Measurements from ENCODE around the gene PLA2G2D.

The PLA2G2D gene

GRCh38 chr1:20100632-20101355 lies 18.5 kb downstream of the PLA2G2D start:
- Histone ChIP-seq H3K9me3 (ENCODE audit: control insufficient read depth, insufficient read depth, low read length) (peaks cover 6% of the 10 kb centered on the region), H3K27ac (ENCODE audit: low read length) (no peak overlapping the region), H3K36me3 (ENCODE audit: control insufficient read depth, insufficient read depth, low read length) (no peaks in the 10 kb centered on the region), H3K4me1 (ENCODE audit: control insufficient read depth, insufficient read depth, low read length) (peaks cover 2% of the 10 kb centered on the region; the same call in 1 of the 2 replicates), H3K27me3 (ENCODE audit: control insufficient read depth, insufficient read depth, low read length) (no peaks in the 10 kb centered on the region), H3K4me3 (ENCODE audit: low read length) (no peak overlapping the region)
- DNase-seq (ENCODE audit: low read depth, low spot score), result no peak
- no CpG with 5 or more reads among the region's 14 CpGs for WGBS (ENCODE audit: insufficient coverage, insufficient read length)

- Histone ChIP-seq H3K9me3 (ENCODE audit: control insufficient read depth, insufficient read depth, low read length) (peaks cover 6% of the 10 kb centered on the region), H3K4me1 (ENCODE audit: control insufficient read depth, insufficient read depth, low read length) (peaks cover 2% of the 10 kb centered on the region; the same call in 1 of the 2 replicates), H3K36me3 (ENCODE audit: control insufficient read depth, insufficient read depth, low read length) (no peaks in the 10 kb centered on the region), H3K4me3 (ENCODE audit: low read length) (no peak overlapping the region), H3K27ac (ENCODE audit: low read length) (no peak overlapping the region), H3K27me3 (ENCODE audit: control insufficient read depth, insufficient read depth, low read length) (no peaks in the 10 kb centered on the region)
- no peak for DNase-seq (ENCODE audit: low read depth, low spot score)
- WGBS (ENCODE audit: insufficient coverage, insufficient read length), result no CpG with 5 or more reads among the region's 3 CpGs
Observed at GRCh38 chr1:20099533-20099932, 19.8 kb downstream of the PLA2G2D start.

- peaks cover 6% of the 10 kb centered on the region for H3K9me3 ChIP-seq (ENCODE audit: control insufficient read depth, insufficient read depth, low read length)
- DNase-seq (ENCODE audit: low read depth, low spot score), result no peak
- H3K27ac ChIP-seq (ENCODE audit: low read length), result no peak overlapping the region
- WGBS (ENCODE audit: insufficient coverage, insufficient read length), result no CpG with 5 or more reads among the region's 7 CpGs
- no peak overlapping the region for H3K4me3 ChIP-seq (ENCODE audit: low read length)
- H3K36me3 ChIP-seq (ENCODE audit: control insufficient read depth, insufficient read depth, low read length), result no peaks in the 10 kb centered on the region
- H3K4me1 ChIP-seq (ENCODE audit: control insufficient read depth, insufficient read depth, low read length), result peaks cover 2% of the 10 kb centered on the region; the same call in 1 of the 2 replicates
- H3K27me3 ChIP-seq (ENCODE audit: control insufficient read depth, insufficient read depth, low read length), result no peaks in the 10 kb centered on the region
Observed at GRCh38 chr1:20096840-20097447, 22.4 kb downstream of the PLA2G2D start.

- no peak overlapping the region for H3K4me3 ChIP-seq (ENCODE audit: low read length)
- no CpG with 5 or more reads among the region's 5 CpGs for WGBS (ENCODE audit: insufficient coverage, insufficient read length)
- no peak for DNase-seq (ENCODE audit: low read depth, low spot score)
- H3K36me3 ChIP-seq (ENCODE audit: control insufficient read depth, insufficient read depth, low read length), result no peaks in the 10 kb centered on the region
- H3K27me3 ChIP-seq (ENCODE audit: control insufficient read depth, insufficient read depth, low read length), result no peaks in the 10 kb centered on the region
- peaks cover 6% of the 10 kb centered on the region for H3K9me3 ChIP-seq (ENCODE audit: control insufficient read depth, insufficient read depth, low read length)
- H3K4me1 ChIP-seq (ENCODE audit: control insufficient read depth, insufficient read depth, low read length), result peaks cover 2% of the 10 kb centered on the region; the same call in 1 of the 2 replicates
- no peak overlapping the region for H3K27ac ChIP-seq (ENCODE audit: low read length)
Observed at GRCh38 chr1:20095564-20096434, 23.5 kb downstream of the PLA2G2D start.

DNA sequence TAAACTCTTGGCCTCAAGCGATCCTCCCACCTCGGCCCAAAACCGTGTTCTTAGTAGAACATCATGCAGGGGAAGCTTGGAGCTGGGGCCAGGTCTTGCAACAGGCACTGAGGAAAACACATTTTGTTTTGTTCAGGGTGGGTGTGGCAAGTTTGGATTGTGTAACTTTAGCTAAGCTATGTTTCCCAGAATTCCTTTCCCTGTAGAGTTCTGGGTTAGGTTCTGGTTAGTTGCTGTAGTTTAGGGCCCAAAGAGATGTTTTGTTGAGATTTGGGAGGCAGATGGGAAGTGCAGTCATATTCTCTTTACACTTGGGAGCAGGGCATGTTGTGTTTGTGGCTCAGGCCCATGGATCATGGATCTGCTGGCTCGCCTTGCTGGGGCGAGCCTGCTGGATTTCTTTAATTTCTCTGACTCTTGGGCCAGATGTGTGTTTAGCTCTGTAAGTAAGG lies 25.4 kb downstream of the PLA2G2D start:
- Histone ChIP-seq H3K9me3 (ENCODE audit: control insufficient read depth, insufficient read depth, low read length) (peaks cover 6% of the 10 kb centered on the region), H3K4me3 (ENCODE audit: low read length) (no peak overlapping the region), H3K36me3 (ENCODE audit: control insufficient read depth, insufficient read depth, low read length) (no peaks in the 10 kb centered on the region), H3K4me1 (ENCODE audit: control insufficient read depth, insufficient read depth, low read length) (no peaks in the 10 kb centered on the region), H3K27me3 (ENCODE audit: control insufficient read depth, insufficient read depth, low read length) (no peaks in the 10 kb centered on the region), H3K27ac (ENCODE audit: low read length) (no peak overlapping the region)
- no peak for DNase-seq (ENCODE audit: low read depth, low spot score)
- WGBS (ENCODE audit: insufficient coverage, insufficient read length), result no CpG with 5 or more reads among the region's 5 CpGs

GRCh38 chr1:20093303-20093702 lies 26.0 kb downstream of the PLA2G2D start:
- H3K27me3 ChIP-seq (ENCODE audit: control insufficient read depth, insufficient read depth, low read length), result no peaks in the 10 kb centered on the region
- no peaks in the 10 kb centered on the region for H3K36me3 ChIP-seq (ENCODE audit: control insufficient read depth, insufficient read depth, low read length)
- H3K4me1 ChIP-seq (ENCODE audit: control insufficient read depth, insufficient read depth, low read length), result no peaks in the 10 kb centered on the region
- no peak overlapping the region for H3K4me3 ChIP-seq (ENCODE audit: low read length)
- DNase-seq (ENCODE audit: low read depth, low spot score), result no peak
- no peak overlapping the region for H3K27ac ChIP-seq (ENCODE audit: low read length)
- WGBS (ENCODE audit: insufficient coverage, insufficient read length), result no CpG with 5 or more reads among the region's 5 CpGs
- peaks cover 6% of the 10 kb centered on the region for H3K9me3 ChIP-seq (ENCODE audit: control insufficient read depth, insufficient read depth, low read length)

- H3K27me3 ChIP-seq (ENCODE audit: control insufficient read depth, insufficient read depth, low read length), result no peaks in the 10 kb centered on the region
- H3K4me1 ChIP-seq (ENCODE audit: control insufficient read depth, insufficient read depth, low read length), result no peaks in the 10 kb centered on the region
- no CpG with 5 or more reads among the region's 6 CpGs for WGBS (ENCODE audit: insufficient coverage, insufficient read length)
- no peaks in the 10 kb centered on the region for H3K36me3 ChIP-seq (ENCODE audit: control insufficient read depth, insufficient read depth, low read length)
- DNase-seq (ENCODE audit: low read depth, low spot score), result no peak
- no peak overlapping the region for H3K27ac ChIP-seq (ENCODE audit: low read length)
- no peaks in the 10 kb centered on the region; the same call in 1 of the 2 replicates for H3K9me3 ChIP-seq (ENCODE audit: control insufficient read depth, insufficient read depth, low read length)
- no peak overlapping the region for H3K4me3 ChIP-seq (ENCODE audit: low read length)
Observed at GRCh38 chr1:20090641-20091040, 28.7 kb downstream of the PLA2G2D start.

DNA sequence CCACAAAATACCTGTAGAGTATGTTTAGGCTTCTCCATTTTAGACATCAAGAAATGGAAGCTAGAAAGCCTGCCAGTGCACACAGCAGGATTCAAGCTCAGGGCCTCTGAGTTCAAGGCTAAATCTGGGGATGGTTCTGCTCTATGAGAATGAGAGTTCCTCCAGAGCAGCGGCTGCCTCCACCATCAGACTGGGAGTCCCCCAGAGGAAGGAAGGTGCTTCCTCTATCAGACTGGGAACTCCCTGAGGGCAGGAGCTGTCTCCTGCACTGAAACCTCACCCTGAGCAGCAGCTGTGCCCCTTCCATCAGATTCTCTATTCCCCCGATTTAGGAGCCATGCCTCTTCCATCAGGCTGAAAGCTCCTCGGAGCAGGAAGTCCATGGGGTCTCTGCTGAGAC lies 29.2 kb downstream of the PLA2G2D start:
- H3K9me3 ChIP-seq (ENCODE audit: control insufficient read depth, insufficient read depth, low read length), result no peaks in the 10 kb centered on the region

GRCh38 chr1:20089328-20090077 lies 29.8 kb downstream of the PLA2G2D start:
- no CpG with 5 or more reads among the region's 19 CpGs for WGBS (ENCODE audit: insufficient coverage, insufficient read length)
- no peaks in the 10 kb centered on the region for H3K27me3 ChIP-seq (ENCODE audit: control insufficient read depth, insufficient read depth, low read length)

More for the DNA sequence above, 29.2 kb downstream of the PLA2G2D start:
- DNase-seq (ENCODE audit: low read depth, low spot score), result no peak
- Histone ChIP-seq H3K4me3 (ENCODE audit: low read length) (no peak overlapping the region), H3K36me3 (ENCODE audit: control insufficient read depth, insufficient read depth, low read length) (no peaks in the 10 kb centered on the region), H3K27me3 (ENCODE audit: control insufficient read depth, insufficient read depth, low read length) (no peaks in the 10 kb centered on the region), H3K4me1 (ENCODE audit: control insufficient read depth, insufficient read depth, low read length) (no peaks in the 10 kb centered on the region), H3K27ac (ENCODE audit: low read length) (no peak overlapping the region)
- WGBS (ENCODE audit: insufficient coverage, insufficient read length), result no CpG with 5 or more reads among the region's 3 CpGs

GRCh38 chr1:20087668-20088067 lies 31.7 kb downstream of the PLA2G2D start:
- no peaks in the 10 kb centered on the region for H3K27me3 ChIP-seq (ENCODE audit: control insufficient read depth, insufficient read depth, low read length)
- no peaks in the 10 kb centered on the region for H3K36me3 ChIP-seq (ENCODE audit: control insufficient read depth, insufficient read depth, low read length)
- WGBS (ENCODE audit: insufficient coverage, insufficient read length), result no CpG with 5 or more reads among the region's 4 CpGs
- no peak overlapping the region for H3K27ac ChIP-seq (ENCODE audit: low read length)
- H3K4me1 ChIP-seq (ENCODE audit: control insufficient read depth, insufficient read depth, low read length), result no peaks in the 10 kb centered on the region
- no peak for DNase-seq (ENCODE audit: low read depth, low spot score)
- no peak overlapping the region for H3K4me3 ChIP-seq (ENCODE audit: low read length)
- H3K9me3 ChIP-seq (ENCODE audit: control insufficient read depth, insufficient read depth, low read length), result no peaks in the 10 kb centered on the region

More at GRCh38 chr1:20089328-20090077, 29.8 kb downstream of the PLA2G2D start:
- Histone ChIP-seq H3K27ac (ENCODE audit: low read length) (no peak overlapping the region), H3K9me3 (ENCODE audit: control insufficient read depth, insufficient read depth, low read length) (no peaks in the 10 kb centered on the region), H3K36me3 (ENCODE audit: control insufficient read depth, insufficient read depth, low read length) (no peaks in the 10 kb centered on the region), H3K4me3 (ENCODE audit: low read length) (no peak overlapping the region), H3K4me1 (ENCODE audit: control insufficient read depth, insufficient read depth, low read length) (no peaks in the 10 kb centered on the region)
- DNase-seq (ENCODE audit: low read depth, low spot score), result no peak

All from iPS DF 6.9 (cell line).